OCI-LY3 (cell line): Measurements from ENCODE around the gene DYRK1A.

ENCODE experiments used
- CTCF ChIP-seq: fragments of 200-600, 300-600 bp; sonication (generic); IDR thresholded peaks from 2 replicates; pipeline ENCODE4 v1.5.1; 2014; ENCODE audit warnings: antibody characterized with exemption, low read length, low read depth
- EZH2phosphoT487 ChIP-seq: fragments of 200-600 bp; shearing (Covaris generic); IDR thresholded peaks from 2 replicates; pipeline ENCODE4 v1.6.1; 2018; ENCODE audit warnings: antibody characterized with exemption, mixed run types, low read depth

- TF ChIP-seq CTCF (no peak), EZH2phosphoT487 (no peak)
Measured at GRCh38 chr21:37547615-37548200, 181.1 kb downstream of the DYRK1A start.
